Measurements from ENCODE around the gene TMEM176B. TPM values are rescaled to one million over a fixed set of nuclear protein-coding genes. Genes with fewer than 3 reads are reported as not detected.
"Not testable (repeated sequence)": the region's sequence is repeated elsewhere in the genome, so short reads cannot be mapped to it uniquely, and the experiment has no call there.

The TMEM176B gene
- total RNA-seq, 1 donor from 2014 or later: 78.8 TPM

- DNase-seq (ENCODE audit: low spot score) (no peak), ATAC-seq (no peak)
- intact Hi-C loops (cut with DNase I): no loop called here
Observed at GRCh38 chr7:150799156-150799555, 1.0 kb downstream of the TMEM176B start.

GRCh38 chr7:150797661-150798060 lies 2.5 kb downstream of the TMEM176B start:
- DNase-seq (ENCODE audit: low spot score) (no peak), ATAC-seq (no peak)
- intact Hi-C loops (cut with DNase I): no loop called here

GRCh38 chr7:150793569-150794238 lies 6.5 kb downstream of the TMEM176B start:
- no peak for ATAC-seq
- DNase-seq (ENCODE audit: low spot score): no peak
- intact Hi-C loops (cut with DNase I): no loop called here

GRCh38 chr7:150791746-150792452 lies 8.3 kb downstream of the TMEM176B start:
- no peak for DNase-seq (ENCODE audit: low spot score)
- intact Hi-C loops (cut with DNase I): no loop called here
- ATAC-seq: no peak

GRCh38 chr7:150791304-150791703 lies 8.9 kb downstream of the TMEM176B start:
- ATAC-seq (no peak), DNase-seq (ENCODE audit: low spot score) (no peak)
- intact Hi-C loops (cut with DNase I): no loop called here

GRCh38 chr7:150790416-150791075 lies 9.6 kb downstream of the TMEM176B start:
- no peak for DNase-seq (ENCODE audit: low spot score)
- no peak for ATAC-seq
- intact Hi-C loops (cut with DNase I): no loop called here

GRCh38 chr7:150788474-150789269 lies 11.5 kb downstream of the TMEM176B start:
- DNase-seq (ENCODE audit: low spot score) (peak; percentile 72), ATAC-seq (peak; percentile 84)
- intact Hi-C loops (cut with DNase I): no loop called here

- ATAC-seq (peak; percentile 43), DNase-seq (ENCODE audit: low spot score) (no peak)
- intact Hi-C loops (cut with DNase I): no loop called here
Observed at GRCh38 chr7:150787321-150788281, 12.6 kb downstream of the TMEM176B start.

GRCh38 chr7:150784954-150785353 lies 15.2 kb downstream of the TMEM176B start:
- DNase-seq (ENCODE audit: low spot score) (no peak), ATAC-seq (peak; percentile 11)
- intact Hi-C loops (cut with DNase I): no loop called here

GRCh38 chr7:150784120-150784736 lies 15.9 kb downstream of the TMEM176B start:
- DNase-seq (ENCODE audit: low spot score) (no peak), ATAC-seq (no peak)
- intact Hi-C loops (cut with DNase I): no loop called here

GRCh38 chr7:150781961-150782360 lies 18.2 kb downstream of the TMEM176B start:
- no peak for ATAC-seq
- DNase-seq (ENCODE audit: low spot score): no peak
- intact Hi-C loops (cut with DNase I): no loop called here

- ATAC-seq (peak; percentile 65), DNase-seq (ENCODE audit: low spot score) (no peak)
- intact Hi-C loops (cut with DNase I): no loop called here
Observed at GRCh38 chr7:150781103-150781502, 19.1 kb downstream of the TMEM176B start.

GRCh38 chr7:150780292-150780691 lies 19.9 kb downstream of the TMEM176B start:
- ATAC-seq (no peak), DNase-seq (ENCODE audit: low spot score) (no peak)
- intact Hi-C loops (cut with DNase I): no loop called here

- DNase-seq (ENCODE audit: low spot score) (peak; percentile 91), ATAC-seq (peak; percentile 84)
- intact Hi-C loops (cut with DNase I): no loop called here
Observed at GRCh38 chr7:150778738-150779301, 21.3 kb downstream of the TMEM176B start.

- no peak for ATAC-seq
- no peak for DNase-seq (ENCODE audit: low spot score)
- intact Hi-C loops (cut with DNase I): no loop called here
Observed at GRCh38 chr7:150778014-150778737, 22.0 kb downstream of the TMEM176B start.

GRCh38 chr7:150774131-150774530 lies 26.0 kb downstream of the TMEM176B start:
- DNase-seq (ENCODE audit: low spot score); ATAC-seq; intact Hi-C loops (cut with DNase I): not testable (repeated sequence)

GRCh38 chr7:150769768-150770167 lies 30.4 kb downstream of the TMEM176B start:
- ATAC-seq: no peak
- DNase-seq (ENCODE audit: low spot score): no peak
- intact Hi-C loops (cut with DNase I): no loop called here
